GM21786 (cell line): ENCODE results near the gene TEC.

Experiments
- ATAC-seq: cut with Tn5 transposase; IDR thresholded peaks from one replicate; pipeline ENCODE4 v1.9.1; 2021; ENCODE audit not compliant: unreplicated experiment

Gene TEC

DNA sequence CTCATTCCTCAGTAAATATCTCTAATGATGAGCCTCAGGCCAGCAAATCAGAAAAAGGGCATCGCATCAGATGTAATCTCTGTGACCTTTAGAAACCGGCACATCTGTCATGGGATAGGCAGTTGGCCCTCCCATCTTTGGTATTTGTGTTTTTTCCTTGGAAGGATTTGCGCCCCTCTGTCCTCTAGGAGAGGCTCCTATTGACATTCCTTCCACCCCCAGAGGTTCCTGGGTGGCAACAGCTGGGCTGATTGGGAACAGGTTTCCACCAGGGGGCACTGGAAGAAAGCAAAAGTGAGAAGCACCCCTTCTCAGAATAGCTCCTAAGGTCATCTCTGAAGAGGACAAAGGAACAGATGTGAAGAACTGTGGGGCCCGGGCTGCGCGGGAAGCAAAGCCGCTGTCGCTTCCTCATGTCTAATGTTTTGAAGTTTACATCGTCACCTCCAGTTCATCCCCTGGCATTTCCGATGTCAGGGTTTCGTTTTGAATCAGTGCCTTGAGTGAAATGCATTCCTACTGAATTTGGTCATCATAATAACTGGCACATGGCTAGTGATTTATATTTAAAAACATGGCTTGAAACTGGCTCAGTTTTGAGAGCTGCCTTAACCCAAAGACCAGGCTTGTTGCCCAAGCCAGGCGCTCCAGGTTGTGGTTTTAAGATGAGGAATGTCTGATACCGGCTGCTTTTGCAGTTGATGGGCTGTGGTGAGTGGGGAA is 141.8 kb downstream of the TEC start:
- ATAC-seq = peak; percentile 91

DNA sequence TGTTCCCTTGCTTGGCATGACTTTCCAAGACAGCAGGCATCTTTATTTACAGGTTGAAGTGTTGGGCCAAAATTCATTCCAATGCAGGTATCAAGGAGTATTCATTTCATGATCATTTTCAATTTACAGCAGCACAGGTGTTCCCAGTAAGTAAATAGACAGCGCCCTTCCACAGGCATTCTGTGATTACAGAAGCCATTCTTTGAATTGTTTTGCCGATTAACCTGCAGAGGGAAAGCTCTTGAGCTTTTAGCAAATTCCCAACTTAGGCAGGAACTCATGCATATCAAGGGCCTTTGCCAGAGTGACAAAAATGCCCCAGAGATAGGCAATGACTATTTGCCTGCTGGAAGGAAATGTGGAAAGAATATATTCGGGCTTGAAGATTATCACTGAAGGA is 142.4 kb downstream of the TEC start:
- no peak for ATAC-seq

DNA sequence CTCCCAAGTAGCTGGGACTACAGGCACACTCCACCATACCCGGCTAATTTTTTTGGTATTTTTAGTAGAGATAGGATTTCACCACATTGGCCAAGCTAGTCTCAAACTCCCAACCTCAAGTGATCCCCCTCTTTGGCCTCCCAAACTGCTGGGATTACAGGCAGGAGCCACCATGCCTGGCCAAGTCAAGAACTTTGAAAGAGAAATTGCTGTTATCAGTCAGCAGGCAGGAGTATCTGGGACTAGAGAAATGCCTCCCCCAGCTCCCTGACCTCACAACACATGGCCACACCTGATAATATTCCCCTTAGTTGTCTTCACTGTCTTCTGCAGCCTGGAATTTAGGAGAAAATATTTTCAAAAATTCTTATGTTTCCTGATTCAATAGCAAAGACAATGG is 143.0 kb downstream of the TEC start:
- no peak for ATAC-seq

DNA sequence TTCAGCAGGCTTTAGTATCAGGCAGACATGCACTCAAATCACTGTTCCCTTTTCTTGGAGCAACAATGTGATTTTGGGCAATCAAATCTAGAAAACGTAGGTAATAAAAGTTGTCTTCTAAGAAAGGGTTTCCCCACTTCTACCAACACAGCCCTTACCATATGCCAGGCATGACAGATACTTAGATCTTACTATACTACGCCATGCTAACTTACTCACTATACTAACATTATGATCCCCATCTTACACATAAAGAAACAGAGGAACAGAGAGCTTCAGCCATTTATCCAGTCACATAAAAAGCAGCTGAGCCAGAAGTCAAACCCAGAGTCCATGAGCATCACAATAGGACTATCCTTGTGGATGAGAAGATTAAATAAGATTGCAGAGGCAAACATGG is 144.8 kb downstream of the TEC start:
- ATAC-seq = no peak

DNA sequence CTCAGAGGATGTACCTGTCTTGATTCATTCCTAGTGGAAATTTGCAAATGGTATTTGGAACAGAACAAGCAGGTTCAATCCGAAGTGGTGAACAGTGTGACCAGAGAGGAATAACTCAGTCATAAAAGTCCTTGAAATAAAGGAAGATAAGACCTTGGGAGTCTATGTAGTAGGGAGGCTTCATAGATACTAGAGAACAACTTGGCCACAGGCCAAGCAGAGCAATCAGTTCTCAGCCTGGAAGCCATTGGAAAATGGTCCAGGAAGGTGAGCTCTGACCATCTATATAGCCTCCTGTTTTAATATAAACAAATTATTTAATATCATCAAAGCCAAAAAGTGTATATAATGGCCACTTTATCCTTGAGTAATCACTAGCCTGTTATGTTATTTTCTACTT is 146.9 kb downstream of the TEC start:
- ATAC-seq = no peak

DNA sequence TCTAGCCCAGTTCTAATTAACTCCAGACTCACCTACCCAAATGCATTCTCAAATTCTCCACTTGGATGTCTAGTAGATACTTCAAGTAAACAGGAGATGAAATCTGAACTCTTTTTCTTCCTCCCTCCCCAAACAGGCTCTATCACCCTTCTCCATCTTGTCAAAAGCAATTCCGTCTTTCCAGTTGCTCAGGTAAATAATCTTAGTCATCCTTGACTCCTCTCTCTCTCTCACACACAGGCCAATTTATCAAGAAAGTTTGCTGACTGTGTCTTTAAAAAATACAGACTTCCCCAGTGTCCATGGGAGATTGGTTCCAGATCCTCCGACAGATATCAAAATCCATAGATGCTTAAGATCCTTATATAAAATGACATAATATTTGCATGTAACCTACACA is 148.5 kb downstream of the TEC start:
- ATAC-seq = no peak

DNA sequence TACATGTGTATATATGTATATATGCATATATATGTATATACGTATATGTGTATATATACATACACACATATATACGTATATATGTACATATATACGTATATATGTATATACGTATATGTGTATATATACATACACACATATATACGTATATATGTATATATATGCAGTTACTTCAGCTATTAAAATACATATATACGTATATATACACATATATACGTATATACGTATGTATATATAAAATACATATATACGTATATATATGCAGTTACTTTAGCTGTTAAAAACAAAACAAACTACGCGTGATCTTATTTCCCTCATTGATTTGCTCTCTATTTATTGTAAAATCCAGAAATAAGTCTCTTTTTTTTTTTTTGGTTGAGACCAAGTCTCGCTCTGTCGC is 149.5 kb downstream of the TEC start:
- ATAC-seq = no peak

DNA sequence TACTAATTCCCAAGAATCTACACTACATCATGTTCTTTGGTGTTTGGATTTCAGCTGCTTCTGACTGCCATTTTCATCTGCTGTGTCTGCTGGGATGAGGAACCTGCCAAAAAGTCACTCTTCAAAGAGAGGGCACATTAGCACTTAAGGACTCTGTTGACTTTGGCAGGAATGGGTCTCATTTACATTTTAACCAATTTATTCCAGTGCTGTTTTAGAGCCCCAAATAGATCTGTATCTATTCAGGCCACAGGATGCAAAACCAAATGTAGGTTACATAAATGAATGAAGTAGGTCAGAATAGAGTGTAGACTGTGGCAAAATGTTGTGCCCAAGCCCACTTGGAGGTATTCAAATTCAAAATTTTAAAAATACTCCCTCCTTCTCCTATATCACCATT is 150.0 kb downstream of the TEC start:
- no peak for ATAC-seq

DNA sequence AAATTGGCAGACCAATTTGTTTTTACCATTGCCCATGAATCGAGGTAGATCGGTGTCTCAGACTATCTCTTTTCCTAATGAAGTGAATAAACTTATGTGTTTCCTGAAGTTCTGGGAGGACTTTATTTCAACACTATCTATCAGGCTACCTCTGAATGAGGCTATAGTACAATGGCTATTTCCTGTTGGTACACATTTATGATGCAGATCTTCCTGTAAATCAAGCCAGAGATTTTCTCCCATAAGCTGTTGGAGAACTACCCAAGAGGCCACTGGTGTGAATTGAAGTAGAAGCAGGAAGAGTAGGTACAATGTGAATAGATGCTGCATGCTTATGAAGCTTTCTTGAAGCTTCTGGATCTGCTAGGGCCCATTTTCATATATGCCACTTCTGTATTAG is 151.6 kb downstream of the TEC start:
- no peak for ATAC-seq

DNA sequence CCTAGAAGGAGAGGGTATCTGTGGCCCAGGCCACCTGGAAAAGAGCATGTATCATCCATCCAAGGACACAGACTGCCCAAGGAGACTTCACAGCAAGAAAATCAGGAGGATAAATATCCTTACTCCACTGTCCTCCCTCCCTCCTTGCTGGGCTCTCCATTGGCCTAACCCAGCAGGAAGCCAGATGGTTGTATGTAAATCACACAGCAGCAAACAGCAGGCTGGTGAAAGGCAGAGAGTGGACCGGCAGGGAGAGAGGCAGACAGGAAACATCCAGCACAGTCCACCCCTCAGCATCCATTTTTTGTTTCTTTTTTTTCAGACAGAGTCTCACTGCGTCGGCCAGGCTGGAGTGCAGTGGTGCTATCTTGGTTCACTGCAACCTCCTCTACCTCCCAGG is 153.1 kb downstream of the TEC start:
- ATAC-seq = no peak

DNA sequence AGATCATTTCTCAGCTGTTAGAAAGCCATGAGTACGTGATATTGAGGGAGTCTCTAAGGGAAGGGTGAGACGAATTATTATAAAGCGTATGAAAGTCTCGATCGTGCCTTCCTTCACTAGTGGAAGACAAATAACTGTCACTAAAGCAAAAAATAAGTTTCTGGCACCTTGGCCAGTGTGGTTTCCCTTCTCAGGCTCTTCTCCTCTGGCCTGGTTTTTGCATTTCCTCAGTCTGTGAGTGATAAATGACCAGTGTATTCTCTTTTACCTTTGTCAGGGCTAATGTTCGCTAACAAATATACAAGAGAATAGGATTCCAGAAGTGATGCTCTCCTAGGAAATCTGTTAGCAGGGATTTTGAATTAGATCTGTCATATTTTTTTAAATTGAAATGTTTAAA is 155.2 kb downstream of the TEC start:
- ATAC-seq = no peak

DNA sequence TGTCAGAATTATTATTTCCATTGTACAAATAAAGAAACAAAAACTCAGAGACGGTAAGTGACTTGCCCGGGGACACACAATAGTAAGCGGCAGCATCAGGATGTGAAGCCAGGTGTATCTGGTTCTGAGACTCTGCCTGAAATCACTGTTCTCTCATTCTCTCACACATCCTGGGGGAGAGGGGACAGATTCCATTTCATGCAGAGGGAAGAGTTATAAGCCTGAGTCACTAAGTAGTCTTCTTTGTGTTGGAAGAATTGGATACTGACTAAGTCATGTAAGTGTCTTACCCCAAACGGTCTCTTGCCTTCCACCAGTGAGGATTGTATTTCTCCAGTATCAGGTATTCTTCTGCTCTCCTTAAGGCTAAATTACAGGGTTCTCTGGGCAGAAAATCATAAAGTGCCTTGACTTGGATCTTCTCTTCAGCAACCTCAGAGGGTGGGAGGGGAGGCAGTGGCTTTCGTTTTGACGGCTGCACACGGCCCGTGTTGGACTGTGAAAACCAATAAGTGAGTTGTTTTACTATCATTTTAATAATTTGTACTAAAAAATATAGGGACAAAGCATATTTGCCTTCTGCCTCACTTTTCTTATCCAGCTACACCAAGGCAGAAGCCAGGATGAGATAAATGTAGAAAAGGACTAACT is 157.5 kb downstream of the TEC start:
- ATAC-seq = no peak

DNA sequence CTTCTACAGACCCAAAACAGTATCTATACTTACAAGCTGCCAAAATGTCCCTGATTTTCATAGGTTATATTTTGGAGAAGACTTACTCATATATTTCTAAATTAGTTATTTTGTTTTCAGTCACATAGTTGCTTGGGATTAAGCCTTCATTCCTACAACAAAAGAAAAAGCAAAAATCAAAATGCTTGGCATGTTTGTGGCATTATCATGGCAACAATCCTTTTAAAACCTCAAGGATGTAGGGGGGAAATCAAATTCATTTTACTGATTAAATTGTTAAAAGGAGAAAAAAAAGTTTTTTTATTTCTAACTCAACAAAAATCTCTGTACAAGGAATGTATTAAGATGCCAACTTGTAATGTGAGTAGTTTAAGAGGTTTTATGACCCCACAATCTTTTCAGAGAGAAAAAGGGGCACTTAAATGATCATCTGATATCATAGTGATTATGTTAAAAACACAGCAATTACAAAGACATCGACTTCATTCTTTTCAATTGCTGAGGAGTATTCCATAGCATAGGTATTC is 159.1 kb downstream of the TEC start:
- no peak for ATAC-seq

DNA sequence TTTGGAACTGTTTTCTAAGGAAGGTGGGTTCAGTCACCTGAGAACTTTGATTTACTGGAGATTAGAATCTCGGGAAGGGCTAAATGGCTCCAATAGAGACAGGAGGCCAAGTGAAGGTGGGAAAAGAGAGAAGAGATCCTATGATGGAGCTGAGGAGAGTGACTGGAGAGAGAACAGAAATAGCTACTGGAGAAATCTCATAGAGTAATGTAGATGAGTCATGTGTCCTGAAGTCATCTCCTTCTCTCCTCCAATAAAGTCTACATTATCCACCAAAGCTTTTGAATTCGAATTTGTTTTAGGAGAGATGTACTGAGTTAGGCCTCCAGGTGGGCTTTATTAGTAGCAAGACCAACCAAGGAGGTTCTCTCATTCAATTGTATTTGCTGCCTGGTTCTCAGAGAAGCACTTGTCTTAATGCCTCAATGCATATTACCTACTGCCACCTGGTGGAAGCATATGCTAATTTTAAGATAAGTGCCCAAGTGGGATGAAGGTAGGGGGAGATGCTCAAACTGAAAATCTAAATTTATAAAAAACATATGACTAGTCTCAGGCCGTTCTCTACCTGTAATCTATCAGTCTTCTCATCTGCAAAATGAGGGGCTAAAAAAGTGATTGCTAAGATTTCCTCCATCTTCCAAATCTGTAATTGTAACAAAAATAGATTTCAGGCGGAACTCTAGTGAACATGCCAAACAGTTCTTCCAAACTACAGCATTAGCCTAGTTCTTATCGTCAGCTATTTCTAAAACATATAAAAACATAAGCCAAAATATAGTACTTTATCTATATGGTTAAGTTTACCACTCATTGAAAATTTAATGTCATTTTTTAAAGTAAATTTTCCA is 160.0 kb downstream of the TEC start:
- ATAC-seq = peak; percentile 89

DNA sequence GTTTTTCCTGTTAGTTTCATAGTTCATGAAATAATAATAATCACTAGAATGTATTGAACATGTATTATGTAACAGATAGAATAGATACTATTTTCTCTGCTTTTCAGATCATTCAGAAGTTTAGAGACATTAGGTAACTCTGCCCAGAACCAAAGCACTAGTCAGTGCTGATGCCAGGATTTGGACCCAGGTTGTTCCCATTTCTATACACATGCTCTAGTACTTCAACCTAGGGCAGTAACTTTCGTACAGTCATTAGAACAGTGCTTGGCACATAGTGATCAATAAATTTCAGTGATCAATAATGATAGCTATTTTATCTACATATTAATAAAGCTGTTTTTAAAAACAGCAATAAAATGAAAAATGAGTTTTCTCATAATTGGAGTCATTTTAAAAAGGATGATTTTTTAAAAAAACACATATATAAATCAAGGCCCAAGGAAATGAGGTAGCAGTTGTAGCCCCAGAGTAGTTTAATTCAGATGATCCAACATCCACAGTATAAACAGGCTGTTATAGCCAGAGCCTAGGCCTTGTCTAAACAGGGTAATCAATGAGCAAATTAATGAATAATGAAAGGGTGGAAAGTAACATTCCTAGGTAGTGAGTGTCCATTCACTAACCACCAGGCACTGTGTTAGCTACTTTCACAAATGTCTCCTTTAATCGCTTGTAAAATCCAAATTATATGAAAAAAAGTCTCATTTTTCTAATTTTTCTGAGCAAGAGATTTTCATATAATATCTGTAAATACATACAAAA is 161.1 kb downstream of the TEC start:
- no peak for ATAC-seq

DNA sequence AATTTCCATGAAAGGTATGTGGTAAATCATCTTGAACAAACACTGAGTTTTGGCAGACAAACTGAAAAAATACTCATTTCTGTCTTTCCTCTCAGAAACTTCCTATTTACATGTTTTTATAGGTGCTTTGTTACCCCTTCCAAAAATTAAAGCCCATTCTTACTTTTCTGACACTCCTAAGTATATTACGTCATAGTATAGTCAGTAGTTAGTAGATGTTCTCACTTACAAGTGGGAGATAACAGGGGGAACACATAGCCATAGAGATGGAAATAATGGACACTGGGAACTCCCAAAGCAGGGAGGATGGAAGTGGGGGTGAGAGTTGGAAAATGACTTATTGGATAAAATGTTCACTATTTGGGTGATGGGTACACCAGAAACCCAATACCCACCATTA is 164.4 kb downstream of the TEC start:
- no peak for ATAC-seq

DNA sequence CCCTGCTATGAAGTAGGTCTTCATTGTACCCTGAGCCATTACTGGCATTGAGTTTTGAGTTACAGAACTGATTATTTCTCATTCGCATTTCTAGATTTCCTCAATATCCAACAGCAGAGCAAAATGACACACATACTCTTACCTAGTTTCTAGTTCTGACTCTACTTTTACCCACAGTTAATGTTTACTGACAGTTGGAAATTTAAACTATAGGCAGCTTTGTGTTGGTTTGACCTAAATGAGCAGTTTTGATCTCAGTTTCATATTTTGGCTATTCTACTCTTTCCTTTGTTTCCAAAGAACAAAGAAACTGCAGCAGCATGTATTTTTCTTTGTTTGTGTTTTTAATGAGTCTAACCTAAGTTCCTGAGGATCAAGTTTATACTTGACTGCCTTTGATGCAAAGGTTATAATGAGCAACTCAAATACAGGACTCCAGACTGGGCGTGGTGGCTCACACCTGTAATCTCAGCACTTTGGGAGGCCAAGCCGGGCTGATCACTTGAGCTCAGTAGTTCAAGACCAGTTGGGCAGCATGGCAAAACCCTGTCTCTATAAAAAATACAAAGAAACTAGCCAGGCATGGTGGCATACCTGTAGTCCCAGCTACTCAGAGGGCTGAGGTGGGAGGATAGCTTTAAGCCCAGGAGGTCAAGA is 166.0 kb downstream of the TEC start:
- ATAC-seq = peak; percentile 85

DNA sequence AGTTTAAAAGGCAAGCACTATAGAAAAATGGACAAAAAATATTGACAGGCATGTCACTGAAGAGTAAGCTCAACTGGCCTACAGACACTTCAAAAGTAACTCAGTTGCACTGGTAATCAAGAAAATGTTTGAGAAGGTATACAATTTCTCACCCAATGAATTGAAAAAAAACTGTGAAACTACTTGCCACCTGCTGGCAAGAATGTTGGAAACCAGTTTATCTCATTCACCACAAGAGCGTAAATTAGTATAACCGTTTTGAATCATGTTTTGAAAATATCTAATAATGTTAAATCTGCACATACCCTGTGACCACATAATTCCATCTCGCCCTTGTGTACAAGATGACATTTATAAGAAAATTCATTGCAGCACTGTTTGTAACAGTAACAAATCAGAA is 167.3 kb downstream of the TEC start:
- no peak for ATAC-seq

DNA sequence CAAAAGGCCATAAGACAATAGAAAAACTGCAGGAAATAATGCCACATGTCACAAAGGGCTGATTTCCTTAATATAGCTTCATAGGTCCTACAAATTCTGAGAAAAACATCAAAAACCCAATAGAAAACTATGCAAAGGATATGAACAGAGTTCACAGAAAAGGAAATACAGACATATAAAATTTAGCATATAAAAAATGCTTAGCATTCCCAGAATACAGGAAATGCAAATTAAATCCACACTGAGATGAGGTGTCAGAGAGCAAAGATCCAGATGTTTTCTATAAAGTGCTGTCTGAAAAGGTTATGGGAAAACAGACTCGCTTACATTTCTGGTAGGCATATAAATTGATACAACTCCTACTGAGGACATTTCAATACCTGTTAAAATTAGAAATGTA is 169.4 kb downstream of the TEC start:
- ATAC-seq = no peak

DNA sequence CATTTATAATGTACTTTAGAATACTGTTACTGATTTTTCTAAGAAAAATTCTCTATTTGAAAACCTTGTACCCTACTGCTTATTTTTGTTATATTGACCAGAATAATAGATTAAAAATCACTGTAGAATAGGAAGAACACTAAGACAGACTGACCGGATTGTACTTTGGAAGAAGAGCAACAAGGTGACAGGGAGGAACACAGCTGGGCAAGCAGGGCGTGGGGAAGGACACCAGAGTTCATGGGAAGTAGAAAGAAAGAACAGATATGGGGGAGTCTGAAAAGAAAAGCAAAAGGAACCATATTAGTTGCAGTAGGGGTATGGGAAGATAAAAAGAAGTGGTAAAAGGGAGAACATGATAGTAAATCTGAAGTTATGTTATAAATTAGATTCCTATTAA is 174.2 kb downstream of the TEC start:
- ATAC-seq = no peak

DNA sequence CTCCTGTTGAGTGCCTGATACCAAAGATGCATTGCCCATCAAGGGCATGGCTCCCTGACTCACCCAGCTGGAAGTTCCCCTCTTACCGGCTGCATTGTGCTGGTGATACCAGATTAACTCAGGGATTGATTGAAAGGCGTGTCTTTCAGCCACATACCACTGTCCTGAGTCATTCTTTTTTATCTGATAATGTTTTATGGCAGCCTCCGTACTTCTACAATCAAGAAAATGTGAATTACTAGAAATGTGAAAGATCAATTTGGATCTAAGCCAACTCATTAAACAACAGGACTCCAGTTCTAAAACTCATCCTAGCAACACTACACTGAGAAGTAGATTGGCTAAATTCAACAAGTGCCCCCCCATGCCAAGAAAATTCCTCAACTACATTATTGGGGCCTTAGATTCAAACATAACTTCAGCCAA is 175.6 kb downstream of the TEC start:
- ATAC-seq = no peak
